Measurements from ENCODE around the gene SORL1. TPM values are rescaled to one million over a fixed set of nuclear protein-coding genes. Genes with fewer than 3 reads are reported as not detected.

SORL1 gene
- total RNA-seq, 1 donor from 2014 or later, result 4.6 TPM

DNA sequence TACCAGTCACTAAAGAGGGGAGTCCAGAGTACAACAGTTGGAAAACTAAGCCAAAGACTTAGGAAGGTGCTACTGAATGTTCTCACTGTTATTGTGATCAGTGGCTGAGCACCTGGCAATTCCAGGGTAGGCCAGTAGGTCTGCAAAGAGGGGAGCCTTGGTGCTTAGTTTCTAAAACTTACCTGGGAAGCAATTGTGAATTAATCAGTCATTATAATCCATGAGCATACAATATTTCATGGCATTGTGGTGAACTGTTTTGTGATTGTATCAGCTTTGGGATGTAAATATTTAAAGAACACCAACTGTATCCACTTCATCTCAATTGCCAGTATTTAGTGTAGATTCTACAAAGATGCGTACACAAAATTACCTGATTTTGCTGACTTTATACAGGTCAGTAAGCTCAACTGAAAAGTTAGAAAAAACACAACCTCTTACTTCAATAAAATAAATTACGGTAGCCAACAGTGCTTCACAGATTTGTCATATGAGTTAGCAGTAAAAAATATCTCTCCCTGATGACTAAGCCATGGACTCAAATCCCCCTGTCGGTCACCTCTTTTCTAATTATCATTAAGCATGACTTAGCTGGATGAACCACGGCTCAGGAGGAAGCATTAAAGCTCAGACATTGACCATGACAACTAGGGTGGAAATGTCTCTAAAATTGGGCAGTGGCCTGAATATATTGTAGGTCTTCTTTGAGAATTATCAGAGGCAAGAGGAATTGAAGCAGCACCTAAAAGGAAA lies 30.8 kb upstream of the SORL1 start:
- no peak for DNase-seq (ENCODE audit: low spot score)
- Mint-ChIP-seq H3K9me3 (ENCODE audit: unreplicated experiment) (no peaks in the 10 kb centered on the region), H3K4me3 (ENCODE audit: unreplicated experiment) (no peak overlapping the region), H3K36me3 (ENCODE audit: low read depth, unreplicated experiment) (no peaks in the 10 kb centered on the region), H3K4me1 (ENCODE audit: unreplicated experiment) (peaks cover 2% of the 10 kb centered on the region), H3K27me3 (ENCODE audit: unreplicated experiment) (peaks cover 1% of the 10 kb centered on the region), H3K27ac (ENCODE audit: unreplicated experiment) (no peak overlapping the region)
- TF ChIP-seq, protein P1, sequence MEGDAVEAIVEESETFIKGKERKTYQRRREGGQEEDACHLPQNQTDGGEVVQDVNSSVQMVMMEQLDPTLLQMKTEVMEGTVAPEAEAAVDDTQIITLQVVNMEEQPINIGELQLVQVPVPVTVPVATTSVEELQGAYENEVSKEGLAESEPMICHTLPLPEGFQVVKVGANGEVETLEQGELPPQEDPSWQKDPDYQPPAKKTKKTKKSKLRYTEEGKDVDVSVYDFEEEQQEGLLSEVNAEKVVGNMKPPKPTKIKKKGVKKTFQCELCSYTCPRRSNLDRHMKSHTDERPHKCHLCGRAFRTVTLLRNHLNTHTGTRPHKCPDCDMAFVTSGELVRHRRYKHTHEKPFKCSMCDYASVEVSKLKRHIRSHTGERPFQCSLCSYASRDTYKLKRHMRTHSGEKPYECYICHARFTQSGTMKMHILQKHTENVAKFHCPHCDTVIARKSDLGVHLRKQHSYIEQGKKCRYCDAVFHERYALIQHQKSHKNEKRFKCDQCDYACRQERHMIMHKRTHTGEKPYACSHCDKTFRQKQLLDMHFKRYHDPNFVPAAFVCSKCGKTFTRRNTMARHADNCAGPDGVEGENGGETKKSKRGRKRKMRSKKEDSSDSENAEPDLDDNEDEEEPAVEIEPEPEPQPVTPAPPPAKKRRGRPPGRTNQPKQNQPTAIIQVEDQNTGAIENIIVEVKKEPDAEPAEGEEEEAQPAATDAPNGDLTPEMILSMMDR (IDR thresholded peaks at IDR 0.05; ENCODE audit: unreplicated experiment), result no peak

DNA sequence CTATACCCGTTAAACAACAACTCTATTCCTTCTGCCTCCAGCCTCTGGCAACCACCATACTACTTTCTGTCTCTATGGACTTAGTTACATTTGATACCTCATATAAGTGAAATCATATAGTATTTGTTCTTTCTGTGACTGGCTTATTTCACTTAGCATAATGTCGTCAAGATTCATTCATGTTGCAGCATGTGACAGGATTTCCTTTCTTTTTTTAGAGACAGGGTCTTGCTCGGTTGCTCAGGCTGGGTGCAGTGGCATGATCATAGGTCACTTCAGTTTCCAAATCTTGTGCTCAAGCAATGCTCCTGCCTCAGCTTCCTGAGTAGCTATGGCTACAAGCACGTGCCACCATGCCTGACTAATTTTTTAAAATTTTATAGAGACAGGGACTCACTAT lies 29.4 kb upstream of the SORL1 start:
- H3K27ac Mint-ChIP-seq (ENCODE audit: unreplicated experiment), result no peak overlapping the region

DNA sequence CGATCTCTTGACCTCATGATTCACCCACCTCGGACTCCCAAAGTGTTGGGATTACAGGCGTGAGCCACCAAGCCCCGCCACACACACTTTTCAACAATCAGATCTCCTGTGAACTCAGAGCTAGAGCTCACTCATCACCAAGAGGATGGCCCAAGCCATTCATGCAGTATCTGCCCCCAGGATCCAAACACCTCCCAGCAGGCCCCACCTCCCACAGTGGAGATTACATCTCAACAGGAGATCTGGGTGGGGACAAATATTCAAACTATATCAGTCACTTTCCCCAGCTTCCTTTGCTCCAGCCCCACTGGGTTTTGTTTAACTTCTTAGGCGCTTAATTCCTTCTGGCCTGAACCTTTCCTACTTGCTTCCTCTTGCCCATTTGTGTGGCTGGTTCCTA lies 26.3 kb upstream of the SORL1 start:
- TF ChIP-seq, protein P1 (IDR thresholded peaks at IDR 0.05; ENCODE audit: unreplicated experiment), result no peak
- DNase-seq (ENCODE audit: low spot score), result no peak
- no peaks in the 10 kb centered on the region for H3K36me3 Mint-ChIP-seq (ENCODE audit: low read depth, unreplicated experiment)
- H3K4me3 Mint-ChIP-seq (ENCODE audit: unreplicated experiment), result peak overlapping the region; percentile 70
- H3K9me3 Mint-ChIP-seq (ENCODE audit: unreplicated experiment), result no peaks in the 10 kb centered on the region
- peaks cover 4% of the 10 kb centered on the region for H3K4me1 Mint-ChIP-seq (ENCODE audit: unreplicated experiment)
- H3K27ac Mint-ChIP-seq (ENCODE audit: unreplicated experiment), result no peak overlapping the region
- peaks cover 1% of the 10 kb centered on the region for H3K27me3 Mint-ChIP-seq (ENCODE audit: unreplicated experiment)

More for the DNA sequence above, 29.4 kb upstream of the SORL1 start:
- TF ChIP-seq, protein P1 (IDR thresholded peaks at IDR 0.05; ENCODE audit: unreplicated experiment), result no peak
- H3K36me3 Mint-ChIP-seq (ENCODE audit: low read depth, unreplicated experiment), result no peaks in the 10 kb centered on the region
- no peak for DNase-seq (ENCODE audit: low spot score)
- no peak overlapping the region for H3K4me3 Mint-ChIP-seq (ENCODE audit: unreplicated experiment)
- H3K27me3 Mint-ChIP-seq (ENCODE audit: unreplicated experiment), result peaks cover 1% of the 10 kb centered on the region
- H3K9me3 Mint-ChIP-seq (ENCODE audit: unreplicated experiment), result no peaks in the 10 kb centered on the region
- H3K4me1 Mint-ChIP-seq (ENCODE audit: unreplicated experiment), result peaks cover 4% of the 10 kb centered on the region

DNA sequence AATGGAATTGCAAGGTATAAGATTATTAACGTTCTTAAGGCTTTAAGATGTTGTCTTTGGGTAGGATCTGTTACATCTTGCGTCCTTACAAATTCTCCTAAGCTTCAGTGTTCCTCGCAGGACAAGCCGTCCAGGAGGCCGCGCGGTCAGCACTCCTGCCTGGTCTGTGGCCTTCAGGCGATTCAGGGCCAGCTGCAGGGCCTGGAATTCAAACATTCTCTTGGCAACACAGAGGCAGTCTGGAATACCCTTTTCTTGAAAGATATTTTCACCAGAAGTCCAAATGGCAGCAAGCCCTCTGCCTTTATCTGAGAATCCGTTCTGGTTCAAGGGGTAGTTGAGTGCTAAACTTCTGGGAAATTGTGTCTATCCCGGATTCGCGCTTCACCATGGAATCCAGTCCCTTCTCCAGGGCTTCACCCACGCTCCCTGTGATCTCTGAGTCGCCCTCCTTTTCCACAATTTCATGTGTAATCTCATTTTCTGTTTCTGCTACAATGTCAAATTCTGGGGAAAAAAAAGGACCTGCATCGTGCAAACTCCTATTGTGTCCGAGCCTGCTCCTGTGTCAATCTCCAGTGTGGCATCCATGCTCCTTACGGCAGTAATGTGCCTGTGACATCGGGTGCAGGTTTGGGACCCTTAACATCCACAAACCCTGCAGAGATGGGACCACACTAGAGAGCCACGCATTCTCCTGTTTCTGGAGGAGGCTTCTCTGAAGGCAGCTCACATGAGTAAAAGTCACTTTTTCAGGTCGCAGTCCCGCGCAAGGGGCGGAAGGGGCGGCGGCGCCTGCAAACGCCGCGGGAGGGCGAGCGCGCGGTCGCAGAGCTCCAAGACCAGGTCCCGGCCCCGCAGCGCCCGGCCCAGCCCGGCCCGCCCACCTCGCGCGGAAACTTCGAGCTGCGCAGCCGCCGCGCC lies 25.4 kb upstream of the SORL1 start:
- H3K4me1 Mint-ChIP-seq (ENCODE audit: unreplicated experiment), result peaks cover 4% of the 10 kb centered on the region
- TF ChIP-seq, protein P1 (IDR thresholded peaks at IDR 0.05; ENCODE audit: unreplicated experiment), result no peak
- no peak overlapping the region for H3K4me3 Mint-ChIP-seq (ENCODE audit: unreplicated experiment)
- peaks cover 1% of the 10 kb centered on the region for H3K27me3 Mint-ChIP-seq (ENCODE audit: unreplicated experiment)
- peak; percentile 60 for DNase-seq (ENCODE audit: low spot score)
- H3K9me3 Mint-ChIP-seq (ENCODE audit: unreplicated experiment), result no peaks in the 10 kb centered on the region
- H3K36me3 Mint-ChIP-seq (ENCODE audit: low read depth, unreplicated experiment), result no peaks in the 10 kb centered on the region
- H3K27ac Mint-ChIP-seq (ENCODE audit: unreplicated experiment), result no peak overlapping the region

DNA sequence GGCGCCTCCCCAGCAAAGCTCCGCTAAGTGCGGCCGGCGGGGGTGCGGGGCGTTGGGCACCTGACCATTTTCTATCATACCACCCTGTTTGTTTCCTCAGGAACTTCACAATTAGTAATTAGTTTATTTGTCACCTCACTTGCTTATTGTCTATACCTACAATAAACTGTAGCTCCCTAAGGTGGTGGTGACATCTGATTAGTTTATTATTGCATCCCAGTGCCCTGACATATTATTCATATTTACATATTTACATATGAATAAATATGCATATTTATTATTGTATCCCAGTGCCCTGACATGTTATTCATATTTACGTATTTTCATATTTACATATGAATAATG lies 24.7 kb upstream of the SORL1 start:
- Mint-ChIP-seq H3K4me3 (ENCODE audit: unreplicated experiment) (no peak overlapping the region), H3K27me3 (ENCODE audit: unreplicated experiment) (peaks cover 1% of the 10 kb centered on the region), H3K27ac (ENCODE audit: unreplicated experiment) (no peak overlapping the region), H3K36me3 (ENCODE audit: low read depth, unreplicated experiment) (no peaks in the 10 kb centered on the region), H3K9me3 (ENCODE audit: unreplicated experiment) (no peaks in the 10 kb centered on the region), H3K4me1 (ENCODE audit: unreplicated experiment) (peaks cover 4% of the 10 kb centered on the region)
- no peak for DNase-seq (ENCODE audit: low spot score)
- TF ChIP-seq, protein P1 (IDR thresholded peaks at IDR 0.05; ENCODE audit: unreplicated experiment), result no peak
